Left lobe of liver (tissue), 2 donors: ENCODE results near the gene DDX41. TPM values are rescaled to one million over a fixed set of nuclear protein-coding genes. Genes with fewer than 3 reads are reported as not detected.
A peak's percentile ranks its signal among the peaks of the same experiment; 100 is the strongest.

Experiments
- ATAC-seq: fragments of 200-7000 bp; cut with Tn5 transposase; one replicate; pipeline ENCODE4 v1.9.1; 2020; ENCODE audit warnings: mild to moderate bottlenecking, moderate library complexity
- DNase-seq: peaks from one replicate; pipeline ENCODE4 v3.0.0-alpha.2; 2020; ENCODE audit warnings: low spot score
- total RNA-seq: library from RNA; stranded (reverse); gene quantifications from one replicate; pipeline ENCODE4 v1.2.1, GENCODE V29; 2021
- donor health status: DM: no; HTN: no; CAD: no; lungs with moderate emphysema.
- donor health status: DM: no; HTN: yes; CAD: no.

DDX41 gene
- total RNA-seq, 1 donor from 2014 or later = 43.2 TPM

DNA sequence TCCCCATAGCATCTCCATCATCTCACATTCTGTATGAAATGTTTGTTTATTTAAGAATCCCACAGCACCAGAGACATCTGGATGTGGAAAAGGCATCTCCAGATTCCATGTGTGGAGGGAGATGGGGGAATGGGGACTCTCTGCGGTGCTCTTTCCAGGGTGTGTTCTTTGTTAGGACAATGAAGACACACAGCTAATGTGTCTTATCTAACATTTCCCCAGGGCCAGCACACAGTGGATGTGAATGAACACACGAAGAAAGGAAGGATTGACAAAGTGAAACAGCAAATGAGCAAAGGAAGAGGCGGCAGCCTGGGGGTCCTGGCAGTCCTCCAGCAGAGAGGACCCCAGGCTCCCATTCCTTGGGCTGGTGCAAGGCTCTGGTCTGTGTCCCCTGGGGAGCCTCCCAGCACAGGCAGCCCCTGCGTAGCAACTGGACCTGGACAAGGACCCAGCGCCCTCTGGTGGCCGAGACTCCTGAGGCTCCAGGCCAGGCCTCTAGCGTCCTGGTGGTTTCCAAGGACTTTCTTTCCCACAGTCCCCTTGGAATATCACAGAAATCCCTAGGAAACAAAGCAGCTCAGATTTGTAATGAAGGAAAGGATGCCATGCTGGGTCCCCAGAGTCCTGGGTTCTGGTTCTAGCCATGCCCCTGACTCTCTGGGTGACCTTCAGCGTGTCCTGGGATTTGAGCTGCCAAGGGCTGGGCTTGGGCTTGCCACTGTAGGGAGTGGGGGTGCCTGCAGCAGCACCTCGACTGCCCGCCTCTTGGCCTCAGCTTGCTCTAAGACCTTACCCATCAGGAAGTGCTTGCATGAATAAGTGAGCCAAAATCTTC lies 15.9 kb downstream of the DDX41 start:
- DNase-seq (peak; percentile 86), ATAC-seq (peak; percentile 63)

GRCh38 chr5:177499842-177500241 lies 16.9 kb downstream of the DDX41 start:
- DNase-seq = no peak
- no peak for ATAC-seq

GRCh38 chr5:177498013-177498787 lies 18.6 kb downstream of the DDX41 start:
- peak; percentile 59 for DNase-seq
- peak; percentile 16 for ATAC-seq

GRCh38 chr5:177497292-177498012 lies 19.3 kb downstream of the DDX41 start, which contains the start of gene PDLIM7:
TSS of gene PDLIM7 (minus strand) at chr5:177497604. CDS start at chr5:177496512, 1,092 bp downstream.
- ATAC-seq (peak; percentile 93), DNase-seq (peak; percentile 96)

- DNase-seq = no peak
- ATAC-seq = no peak
Measured at GRCh38 chr5:177496727-177497291, 20.0 kb downstream of the DDX41 start.

- ATAC-seq (no peak), DNase-seq (no peak)
Measured at GRCh38 chr5:177496070-177496726, 20.6 kb downstream of the DDX41 start.

DNA sequence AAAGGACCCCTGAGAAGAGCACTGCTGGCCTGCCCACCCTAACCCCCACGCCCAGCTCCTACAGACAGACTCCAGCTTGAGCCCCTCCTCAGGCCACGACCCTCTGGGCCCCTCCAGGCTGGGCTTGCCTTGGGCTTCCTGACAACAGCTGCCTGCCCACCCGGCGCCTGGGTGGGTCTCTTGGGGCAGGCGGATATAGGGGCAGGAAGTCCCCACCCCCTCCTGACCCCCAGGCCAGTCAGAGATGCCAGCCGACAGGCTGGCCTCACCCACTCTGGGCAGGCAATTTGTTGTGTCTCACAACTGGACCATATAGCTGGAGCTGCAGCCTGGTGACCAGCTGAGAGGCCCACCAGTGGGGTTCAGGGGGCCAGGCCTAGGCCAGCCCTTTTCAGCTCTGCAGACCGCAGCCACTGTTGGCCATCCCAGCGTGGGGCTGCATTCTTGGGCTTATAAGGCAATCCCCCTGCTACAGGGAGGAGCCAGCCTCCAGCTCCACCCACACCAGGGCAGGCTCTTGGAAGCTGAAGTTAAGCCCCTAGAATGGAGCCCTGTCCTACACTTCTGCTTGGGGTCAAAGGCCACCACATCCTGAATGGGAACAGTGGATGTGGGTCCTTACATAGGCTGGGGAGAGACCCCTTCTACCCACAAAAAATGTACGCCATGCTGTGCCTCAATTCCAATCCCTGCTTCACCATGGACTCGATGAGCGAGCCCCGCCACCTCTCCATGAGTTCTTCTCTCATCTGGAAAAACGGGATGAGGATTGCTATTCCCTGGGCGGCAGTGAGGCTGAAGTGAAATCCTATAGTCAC lies 21.3 kb downstream of the DDX41 start:
- no peak for ATAC-seq
- DNase-seq = no peak

DNA sequence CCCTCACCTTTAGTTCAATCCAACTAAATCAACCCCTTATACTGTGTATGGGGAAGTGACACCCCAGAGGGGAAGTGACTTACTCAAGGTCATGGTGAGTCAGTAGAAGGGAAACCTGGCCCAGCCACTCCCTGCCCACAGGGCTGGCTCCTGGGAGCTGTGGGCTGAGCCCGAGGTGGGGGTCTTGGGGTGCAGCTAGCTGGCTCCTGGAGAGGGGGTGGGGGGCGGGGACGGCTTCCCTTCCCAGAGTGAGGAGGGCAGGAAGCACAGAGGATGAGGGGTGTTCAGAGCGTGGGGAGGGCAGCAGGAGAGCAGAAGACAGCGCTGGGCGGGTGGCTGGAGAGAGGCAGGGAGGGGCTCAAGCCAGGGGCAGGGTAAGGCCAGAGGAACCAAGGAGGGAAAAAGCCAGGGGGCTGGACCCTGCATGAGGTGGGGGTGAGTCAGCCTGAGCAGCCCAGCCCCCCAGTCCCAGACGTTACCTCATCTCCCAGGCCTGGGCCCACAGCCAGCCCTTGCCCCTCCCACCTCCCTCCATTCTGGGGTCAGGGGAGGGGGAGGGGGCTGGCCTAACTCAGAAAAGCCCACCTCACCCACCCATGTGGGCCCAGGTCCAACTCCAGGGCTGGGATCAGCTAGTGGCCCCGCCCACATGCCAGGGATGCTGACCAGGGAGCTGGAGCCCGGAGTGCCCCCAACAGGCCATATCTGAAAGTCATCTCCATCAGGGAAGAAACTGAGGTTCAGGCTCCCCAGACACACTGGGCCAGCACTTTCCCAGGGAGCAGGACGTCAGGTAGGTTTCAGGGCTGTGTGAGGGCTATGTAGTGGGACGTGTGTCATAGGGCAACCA lies 22.2 kb downstream of the DDX41 start:
- DNase-seq (no peak), ATAC-seq (no peak)

- ATAC-seq (no peak), DNase-seq (no peak)
Measured at GRCh38 chr5:177493795-177494345, 22.9 kb downstream of the DDX41 start.

DNA sequence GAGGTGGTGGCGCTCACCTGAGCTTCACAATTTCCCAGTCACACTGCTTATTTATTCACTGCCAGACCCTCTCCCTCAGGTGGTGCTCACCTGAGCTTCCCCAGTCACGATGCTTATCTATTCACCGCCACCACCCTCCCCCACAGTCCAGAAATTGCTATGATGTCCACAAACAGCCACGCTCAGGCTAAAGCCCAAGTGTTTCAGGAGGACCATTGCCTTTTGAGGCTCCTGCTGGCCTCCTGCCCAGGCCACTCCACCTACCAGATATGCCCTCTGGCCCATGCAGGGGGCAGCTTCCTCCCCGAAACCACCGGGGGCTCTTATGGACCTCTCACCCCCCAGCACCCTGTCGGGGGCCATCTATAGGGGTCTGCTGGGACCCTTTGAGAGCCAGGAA lies 23.9 kb downstream of the DDX41 start:
- DNase-seq = no peak

DNA sequence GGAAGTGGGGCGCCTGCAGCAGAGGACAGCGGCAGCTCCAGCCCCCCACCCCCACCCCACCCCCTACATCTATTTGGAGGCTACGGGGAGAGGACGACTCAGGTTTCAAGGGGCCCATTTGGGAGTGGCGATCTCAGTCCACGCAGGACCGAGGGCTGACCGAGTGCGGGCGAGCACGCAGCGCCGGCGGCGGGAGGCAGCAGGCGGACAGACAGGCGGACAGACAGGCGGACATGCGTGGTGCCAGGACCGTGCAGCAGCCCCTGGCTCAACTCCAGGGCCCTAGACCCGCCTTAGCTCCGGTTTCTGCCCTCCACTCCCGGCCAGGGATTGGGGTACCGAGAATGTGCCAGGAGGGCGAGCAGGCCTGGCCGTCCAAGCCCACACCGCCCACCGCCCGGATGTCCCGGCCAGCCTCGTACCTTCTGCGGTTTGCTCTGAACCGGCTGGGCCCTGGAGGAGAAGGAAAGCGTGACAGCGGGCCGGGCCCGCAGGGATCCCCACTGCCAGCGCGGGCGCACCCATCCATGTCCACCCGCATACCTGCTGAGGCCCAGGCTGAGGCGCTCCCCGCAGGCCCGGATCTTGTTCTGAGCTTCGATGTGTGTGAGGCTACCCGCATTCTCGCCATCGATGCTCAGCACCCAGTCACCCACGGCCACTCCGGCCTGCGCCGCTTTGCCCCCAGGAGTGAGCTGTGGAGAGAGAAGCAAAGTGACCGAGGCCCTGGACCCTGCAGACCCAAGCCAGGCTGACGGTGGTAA lies 24.6 kb downstream of the DDX41 start:
- no peak for ATAC-seq
- DNase-seq = no peak

More for the DNA sequence above, 23.9 kb downstream of the DDX41 start:
- no peak for ATAC-seq

- no peak for ATAC-seq
- no peak for DNase-seq
Measured at GRCh38 chr5:177491429-177491945, 25.3 kb downstream of the DDX41 start.

GRCh38 chr5:177490992-177491391 lies 25.8 kb downstream of the DDX41 start:
- ATAC-seq (no peak), DNase-seq (no peak)

DNA sequence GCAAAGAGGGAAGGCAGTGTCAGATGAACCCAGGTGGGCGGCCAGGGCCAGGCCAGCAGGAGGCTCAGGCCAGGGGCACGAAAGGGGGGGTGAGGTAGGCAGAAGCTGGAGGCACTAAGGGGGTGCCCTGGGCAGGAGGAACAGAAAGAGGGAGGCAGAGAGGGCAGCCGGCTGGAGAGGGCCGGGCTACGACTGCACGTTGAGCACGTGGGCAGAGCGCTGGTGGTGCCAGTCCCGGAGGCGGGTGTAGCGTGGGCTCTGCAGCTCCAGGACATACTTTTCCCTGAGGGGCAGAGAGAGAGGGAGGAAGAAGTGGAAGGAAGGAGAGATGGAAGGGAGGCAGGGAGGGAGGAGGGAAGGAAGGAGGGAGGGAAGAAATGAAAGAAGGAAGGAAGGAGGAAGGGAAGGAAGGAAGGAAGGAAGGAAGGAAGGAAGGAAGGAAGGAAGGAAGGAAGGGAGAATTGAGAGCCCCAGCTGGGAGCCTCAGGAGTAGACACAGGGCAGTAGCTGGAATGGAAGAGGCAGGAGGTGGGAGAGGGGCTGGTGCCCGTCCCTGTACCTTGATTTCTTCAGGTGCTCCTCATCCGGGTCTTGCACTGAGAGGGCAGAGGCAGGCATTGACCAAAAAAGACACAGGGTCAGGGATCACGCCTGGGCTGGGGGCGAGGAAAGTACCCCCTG lies 26.3 kb downstream of the DDX41 start:
- no peak for DNase-seq
- no peak for ATAC-seq

- ATAC-seq = no peak
- DNase-seq = no peak
Measured at GRCh38 chr5:177489119-177489716, 27.5 kb downstream of the DDX41 start.

- DNase-seq (no peak), ATAC-seq (no peak)
Measured at GRCh38 chr5:177487975-177488374, 28.8 kb downstream of the DDX41 start.
